PC-3 (cell line): ENCODE measurements around the gene NEDD4L.

ENCODE experiments used
- CTCF ChIP-seq: fragments of 300-600 bp; sonication (generic); conservative IDR thresholded peaks from 2 replicates; pipeline ENCODE4 v1.5.1; 2017; ENCODE audit warnings: antibody characterized with exemption, low read depth, mild to moderate bottlenecking, low read length
- EZH2 ChIP-seq: fragments of 300-600 bp; sonication (generic); IDR thresholded peaks from one replicate; pipeline ENCODE4 v1.6.1; 2017; ENCODE audit warnings: antibody characterized with exemption, mild to moderate bottlenecking, low read length; ENCODE audit not compliant: unreplicated experiment
- EZH2phosphoT487 ChIP-seq: fragments of 300-600 bp; sonication (generic); IDR thresholded peaks from 2 replicates; pipeline ENCODE4 v1.6.1; 2018; ENCODE audit warnings: mild to moderate bottlenecking, antibody characterized with exemption, low read length, borderline replicate concordance

- TF ChIP-seq CTCF (no peak), EZH2 (no peak), EZH2phosphoT487 (no peak)
Measured at GRCh38 chr18:58412844-58413666, 369.0 kb downstream of the NEDD4L start.
